HG02840 (cell line): ENCODE results near the gene RASA3.

Source experiments
- ATAC-seq: cut with Tn5 transposase; IDR thresholded peaks from one replicate; pipeline ENCODE4 v1.9.1; 2021; ENCODE audit warnings: mild to moderate bottlenecking, moderate library complexity, moderate number of reproducible peaks; ENCODE audit not compliant: unreplicated experiment, low FRiP score

RASA3 gene

DNA sequence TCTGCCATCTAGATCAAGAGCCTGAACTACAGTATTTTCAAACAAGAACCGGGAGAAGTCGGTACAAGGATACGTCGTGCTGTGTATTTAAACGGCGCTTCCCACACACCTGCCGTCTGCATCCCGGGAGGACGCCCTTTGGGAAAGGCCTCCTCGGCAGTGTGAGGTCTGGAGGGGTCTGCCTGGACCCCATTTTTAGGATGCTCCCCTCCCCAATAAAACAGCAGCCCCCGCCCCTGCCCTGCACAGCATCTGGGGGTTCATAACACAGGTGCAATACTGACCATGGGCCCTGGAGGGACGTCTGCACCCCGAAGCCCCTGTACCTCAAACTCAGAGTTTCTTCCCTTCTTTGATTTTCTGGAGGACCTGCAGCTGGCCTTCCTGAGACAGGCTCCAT is 154.4 kb downstream of the RASA3 start:
- no peak for ATAC-seq

GRCh38 chr13:113976711-113977684 is 155.4 kb downstream of the RASA3 start:
- no peak for ATAC-seq

DNA sequence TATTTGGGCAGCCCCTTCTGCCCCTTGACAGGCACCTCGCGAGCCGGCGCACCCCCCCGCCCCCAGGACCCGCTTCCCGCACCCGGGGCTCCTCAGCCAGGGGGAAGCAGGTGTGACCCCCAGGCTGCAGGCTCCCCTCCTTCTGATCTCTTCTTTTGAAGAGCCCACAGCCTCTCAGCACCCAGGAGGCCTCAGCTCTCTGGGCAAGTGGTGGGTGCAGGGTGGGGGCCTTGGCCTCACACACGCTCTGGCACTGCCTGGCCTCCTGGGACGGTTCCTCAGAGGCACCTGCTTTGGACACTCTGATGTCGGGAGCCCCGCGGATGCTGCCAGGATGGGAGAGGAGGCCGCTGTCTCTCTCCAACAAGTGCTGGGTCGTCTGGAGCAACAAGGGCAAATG is 157.0 kb downstream of the RASA3 start:
- no peak for ATAC-seq

- ATAC-seq = no peak
Measured at GRCh38 chr13:113974304-113975281, 157.8 kb downstream of the RASA3 start.

DNA sequence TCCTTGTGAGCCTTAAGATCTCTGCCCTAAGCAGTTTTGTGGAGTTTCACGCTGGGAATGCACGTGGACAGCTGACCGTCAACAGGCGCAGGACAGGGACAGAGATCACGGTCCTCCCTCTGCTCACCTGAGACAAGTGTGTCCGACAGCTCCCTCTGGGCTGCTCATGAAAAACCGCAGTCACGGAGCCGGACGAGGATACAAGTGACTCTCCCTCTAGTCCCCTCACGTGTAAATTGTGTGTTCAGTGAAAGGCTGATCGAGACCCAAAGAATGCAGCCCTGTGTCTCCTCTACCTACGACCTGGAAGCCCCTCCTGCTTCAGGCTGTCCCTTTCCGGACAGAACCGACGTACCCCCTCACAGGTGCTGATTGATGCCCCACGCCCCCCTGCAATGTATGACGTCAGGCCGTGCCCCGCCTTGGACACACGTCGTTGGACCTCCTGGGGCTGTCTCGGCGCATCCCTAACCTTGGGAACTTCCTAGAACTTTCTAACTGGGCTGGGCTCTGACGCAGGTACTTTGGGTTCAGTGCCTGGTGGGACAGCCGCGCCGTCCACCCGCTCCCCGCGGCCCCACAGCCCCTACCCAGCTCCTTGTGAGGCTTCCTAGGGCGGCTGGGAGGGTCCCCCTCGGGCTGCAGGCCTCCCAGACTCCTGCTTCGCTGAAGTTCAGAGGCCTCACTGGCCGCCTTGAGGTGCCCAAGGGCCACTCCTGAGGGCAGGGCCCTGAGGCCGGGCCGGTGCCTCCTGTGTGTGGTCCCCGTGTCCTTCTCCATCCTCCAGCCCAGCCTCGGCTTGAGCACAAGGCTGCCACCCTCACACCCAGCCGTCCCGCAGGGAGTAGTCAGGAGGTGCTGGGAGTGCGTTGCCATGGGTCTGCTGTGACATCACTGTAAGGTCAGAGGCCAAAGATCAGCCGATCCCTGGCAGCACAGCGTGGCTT is 158.9 kb downstream of the RASA3 start, which contains the start of gene C13orf46:
TSS of gene C13orf46 (minus strand) at position 859 of the 947 bp plus-strand sequence. CDS start at position 780, 79 bp downstream.
- ATAC-seq = no peak

- no peak for ATAC-seq
Measured at GRCh38 chr13:113972451-113973217, 159.8 kb downstream of the RASA3 start.

DNA sequence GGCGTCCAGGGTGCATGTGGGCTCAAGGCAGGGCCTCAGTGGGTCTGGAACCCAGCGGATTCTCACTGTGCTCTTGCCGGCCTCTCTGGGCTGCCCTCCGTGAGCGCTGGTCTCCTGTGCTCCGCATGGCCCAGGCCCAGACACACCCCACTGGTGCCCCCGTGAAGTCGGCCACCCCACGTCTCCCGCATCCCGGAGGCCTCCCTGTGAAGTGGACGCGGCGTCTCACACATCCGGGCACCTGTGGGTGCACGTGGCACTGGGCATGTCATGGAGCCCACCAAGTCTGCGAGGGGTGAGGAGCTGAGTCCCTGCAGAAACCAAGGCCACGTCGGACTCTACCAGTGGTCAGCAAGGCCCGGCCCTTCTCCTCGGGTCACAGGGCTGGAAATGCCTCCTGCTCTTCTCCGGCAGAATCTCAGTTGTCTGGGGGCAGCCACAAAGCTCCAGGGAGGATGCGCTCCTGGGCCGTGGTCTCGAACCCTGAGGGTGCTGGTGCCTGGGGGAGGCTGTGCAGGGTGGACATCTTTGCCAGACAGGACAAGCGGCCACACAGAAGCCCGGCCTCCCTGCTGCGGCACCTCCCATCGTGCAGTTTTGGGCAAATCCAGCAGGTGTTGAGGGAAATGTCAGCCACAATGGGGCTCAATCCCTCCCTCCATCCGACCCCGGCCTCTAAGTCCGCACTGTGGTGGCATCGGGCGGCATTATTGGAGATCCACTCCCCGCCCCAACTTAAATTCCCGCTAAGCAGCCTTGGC is 160.8 kb downstream of the RASA3 start:
- no peak for ATAC-seq

GRCh38 chr13:113970810-113971470 is 161.5 kb downstream of the RASA3 start:
- no peak for ATAC-seq

GRCh38 chr13:113969973-113970611 is 162.3 kb downstream of the RASA3 start:
- no peak for ATAC-seq

DNA sequence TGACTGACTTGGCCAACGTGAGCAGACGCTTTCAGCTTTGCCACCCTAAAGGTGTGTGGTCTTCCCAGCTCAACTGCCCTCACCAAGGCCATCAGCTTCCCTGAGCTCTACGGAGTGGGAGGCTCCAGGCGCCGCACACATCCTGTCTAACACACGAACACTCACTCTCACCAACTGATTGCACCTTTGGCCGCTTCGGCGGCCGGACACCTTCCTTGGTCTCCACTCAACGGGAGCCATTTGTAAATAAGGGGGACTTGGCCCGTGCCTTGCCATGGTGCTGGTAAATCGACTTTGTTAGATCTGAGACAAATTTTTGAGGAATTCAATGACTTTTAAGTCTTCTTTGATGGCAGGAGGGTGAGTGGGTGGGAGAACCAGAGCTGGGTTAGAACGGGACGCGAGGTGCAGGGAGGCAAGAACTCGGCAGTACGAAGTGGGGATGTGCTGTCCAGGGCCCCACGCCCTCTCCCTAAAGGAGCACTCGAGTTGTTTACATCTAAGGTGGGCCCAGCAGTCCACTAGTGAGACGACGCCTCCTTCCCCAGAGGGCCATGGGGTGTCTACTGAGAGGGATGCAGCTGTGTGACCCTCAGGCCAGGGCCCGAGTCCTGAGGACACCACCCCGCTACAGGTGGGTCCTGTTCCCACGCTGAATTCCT is 163.0 kb downstream of the RASA3 start:
- no peak for ATAC-seq

DNA sequence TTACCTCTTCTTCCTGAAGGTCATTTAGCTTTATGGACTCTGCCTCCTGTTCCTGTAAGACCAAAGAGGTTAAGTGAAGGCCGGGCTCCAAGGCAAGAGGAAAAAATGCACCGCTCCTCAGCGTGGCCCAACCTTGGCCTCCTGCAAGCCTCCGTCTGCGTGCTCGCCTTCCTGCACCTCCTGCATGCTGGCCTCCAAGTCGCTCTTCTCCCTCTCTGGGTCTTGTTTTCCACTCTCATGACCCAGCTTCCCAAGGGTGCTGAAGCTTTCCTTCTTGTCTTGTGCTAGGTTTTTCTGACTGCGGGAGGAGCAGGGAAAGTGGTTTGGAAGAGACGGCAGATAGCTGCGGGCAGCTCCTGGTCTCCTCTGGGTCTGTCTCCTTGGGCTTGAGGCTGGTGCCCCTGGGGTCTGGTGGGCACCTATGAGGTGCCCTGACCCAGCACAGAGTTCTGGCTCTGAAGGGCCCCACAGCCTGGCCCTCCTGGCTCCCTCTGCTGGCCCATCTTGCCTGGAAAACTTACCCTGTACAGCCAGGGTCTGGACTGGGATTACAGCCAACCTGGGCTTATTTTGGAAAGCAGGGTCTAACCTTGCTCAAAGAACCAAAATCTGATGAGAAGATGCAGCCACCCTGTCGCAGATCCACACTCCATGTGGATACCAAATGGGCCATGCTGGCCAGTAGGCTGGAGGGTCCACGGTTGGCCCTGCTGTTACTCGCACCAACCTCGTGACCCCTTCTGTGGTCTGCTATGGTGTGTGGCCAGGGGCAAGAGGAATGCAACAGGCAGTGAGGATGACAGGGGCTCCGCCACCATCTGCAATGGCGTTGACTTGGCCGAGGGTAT is 163.7 kb downstream of the RASA3 start:
- no peak for ATAC-seq

- no peak for ATAC-seq
Measured at GRCh38 chr13:113967729-113968462, 164.5 kb downstream of the RASA3 start.

DNA sequence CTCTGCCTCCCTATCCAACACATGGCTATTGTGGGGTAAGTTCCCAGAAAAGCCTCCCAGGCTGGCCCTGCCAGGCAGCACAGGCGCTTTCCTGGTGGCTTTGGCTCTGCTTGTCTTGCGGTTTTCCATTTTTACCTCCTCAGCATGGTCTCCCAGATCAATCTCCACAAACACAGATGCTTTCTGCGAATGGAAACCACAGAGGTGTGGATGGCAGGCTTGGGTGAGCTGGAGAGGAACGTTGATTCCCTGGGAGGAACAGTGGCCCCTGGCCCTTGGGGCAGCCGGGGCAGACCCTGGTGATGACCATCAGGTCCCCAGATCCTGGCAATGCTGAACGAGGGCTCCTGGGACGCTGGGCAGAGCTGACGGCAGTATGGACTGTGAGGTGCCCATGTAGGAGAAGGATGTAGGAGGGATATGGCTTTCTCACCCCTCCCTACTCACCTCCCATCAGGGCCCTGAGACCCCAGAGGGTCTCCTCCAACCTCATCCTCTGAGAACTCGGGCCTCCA is 165.2 kb downstream of the RASA3 start:
- no peak for ATAC-seq

DNA sequence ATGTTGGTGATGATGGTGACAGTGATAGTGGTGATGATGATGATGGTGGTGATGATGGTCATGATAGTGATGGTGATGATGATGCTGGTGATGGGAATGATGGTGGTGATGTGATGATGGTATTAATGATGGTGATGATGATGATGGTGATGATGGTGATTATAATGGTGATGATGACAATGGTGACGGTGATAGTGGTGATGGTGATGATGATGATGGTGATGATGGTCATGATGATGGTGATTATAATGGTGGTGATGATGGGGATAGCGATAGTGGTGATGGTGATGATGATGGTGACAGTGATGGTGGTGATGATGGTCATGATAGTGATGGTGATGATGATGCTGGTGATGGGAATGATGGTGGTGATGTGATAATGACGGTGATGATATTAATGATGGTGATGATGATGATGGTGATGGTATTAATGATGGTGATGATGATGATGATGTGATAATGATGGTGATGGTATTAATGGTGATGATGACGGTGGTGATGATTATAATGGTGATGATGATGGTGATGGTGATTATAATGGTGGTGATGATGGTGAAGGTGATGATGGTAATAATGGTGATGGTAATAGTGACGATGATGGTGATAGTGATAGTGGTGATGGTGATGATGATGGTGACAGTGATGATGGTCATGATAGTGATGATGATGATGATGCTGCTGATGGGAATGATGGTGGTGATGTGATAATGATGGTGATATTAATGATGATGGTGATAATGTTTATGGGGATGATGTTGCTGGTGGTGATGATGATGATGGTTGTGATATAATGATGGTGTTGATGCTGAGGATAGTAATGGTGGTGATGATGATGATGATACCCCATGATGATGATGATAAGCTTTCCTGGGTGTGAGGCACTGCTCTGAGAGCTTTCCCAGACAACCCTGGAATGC is 166.2 kb downstream of the RASA3 start:
- no peak for ATAC-seq
